AG04450 (cell line): Measurements from ENCODE around the gene NECTIN1. TPM values are rescaled to one million over a fixed set of nuclear protein-coding genes. Genes with fewer than 3 reads are reported as not detected.

Experiments used
- CTCF ChIA-PET: fragments of 300-600, 350-600 bp; formaldehyde crosslinking; extraction: SDS; loops from one replicate; lab custom pipeline; 2022; ENCODE audit warnings: antibody characterized with exemption, inconsistent platforms; lab: Charles Lee
- POLR2A ChIA-PET: fragments of 350-600 bp; formaldehyde crosslinking; extraction: SDS; loops from one replicate; lab custom pipeline; 2021; ENCODE audit warnings: antibody characterized with exemption, inconsistent platforms; lab: Yijun Ruan, JAX
- DNase-seq: peaks from one replicate; pipeline ENCODE4 v3.0.0-alpha.2; 2011; ENCODE audit warnings: low read depth, low spot score
- H3K27ac ChIP-seq: one replicate; pipeline ENCODE4 v1.5.1; 2012; ENCODE audit warnings: low read depth, low read length, control low read depth
- H3K27me3 ChIP-seq: one replicate; pipeline ENCODE4 v1.6.0; 2012; ENCODE audit warnings: low read length; ENCODE audit not compliant: control insufficient read depth, insufficient read depth
- H3K4me3 ChIP-seq: 2 replicates; pipeline ENCODE4 v1.5.1; 2011; ENCODE audit warnings: mild to moderate bottlenecking, low read depth, low read length, control low read depth
- H3K9me3 ChIP-seq: 2 replicates; pipeline ENCODE4 v1.5.1; 2012; ENCODE audit warnings: low read length; ENCODE audit not compliant: control insufficient read depth, insufficient read depth
- CTCF ChIP-seq: IDR thresholded peaks from 2 replicates; pipeline ENCODE4 v1.5.1; 2011; ENCODE audit warnings: low read depth, low read length, control low read depth, inconsistent platforms
- polyA plus RNA-seq: library from polyadenylated mRNA; depleted of rRNA; stranded (reverse); fragments of >200 nt; gene quantifications from 2 replicates; pipeline ENCODE4 v1.2.3, GENCODE V29; 2011

Gene NECTIN1
- polyA plus RNA-seq, 1 experiment = 2.8 TPM

- Histone ChIP-seq H3K9me3 (no peaks in the 10 kb centered on the region), H3K27me3 (no peaks in the 10 kb centered on the region), H3K4me3 (no peak overlapping the region), H3K27ac (no peak overlapping the region)
- TF ChIP-seq CTCF = no peak
- ChIA-PET POLR2A (no interaction called here), CTCF (interaction anchor here (1.1 to 1.3 kb wide), 2 partner anchors 36 to 610 kb away, joined by 3 read pairs; partner anchors contain the start of gene NECTIN1)
- no peak for DNase-seq
Measured at GRCh38 chr11:119692540-119692820, 36.5 kb downstream of the NECTIN1 start.

- ChIA-PET CTCF (interaction anchor here (1.1 kb wide), 1 partner anchor 37 kb away, joined by 3 read pairs; the partner anchor contains the start of gene NECTIN1), POLR2A (no interaction called here)
- Histone ChIP-seq H3K4me3 (no peak overlapping the region), H3K9me3 (no peaks in the 10 kb centered on the region), H3K27me3 (no peaks in the 10 kb centered on the region), H3K27ac (no peak overlapping the region)
- no peak for TF ChIP-seq CTCF
- no peak for DNase-seq
Measured at GRCh38 chr11:119691701-119692539, 37.1 kb downstream of the NECTIN1 start.

GRCh38 chr11:119691020-119691666, 37.9 kb downstream of the NECTIN1 start:
- TF ChIP-seq CTCF = peak; percentile 15; the same call in 1 of the 2 replicates
- no peak for DNase-seq
- H3K27me3 ChIP-seq = no peaks in the 10 kb centered on the region
- CTCF ChIA-PET = interaction anchor here (4.2 kb wide), 1 partner anchor 38 kb away, joined by 14 read pairs; the partner anchor contains the start of gene NECTIN1
- no peaks in the 10 kb centered on the region for H3K9me3 ChIP-seq
- no peak overlapping the region for H3K27ac ChIP-seq
- H3K4me3 ChIP-seq = no peak overlapping the region
- POLR2A ChIA-PET = no interaction called here

- DNase-seq = no peak
- POLR2A ChIA-PET = no interaction called here
- H3K9me3 ChIP-seq = no peaks in the 10 kb centered on the region; the same call in 1 of the 2 replicates
- H3K4me3 ChIP-seq = no peak overlapping the region
- H3K27me3 ChIP-seq = no peaks in the 10 kb centered on the region
- no peak for TF ChIP-seq CTCF
- no peak overlapping the region for H3K27ac ChIP-seq
- CTCF ChIA-PET = interaction anchor here (0.7 to 4.2 kb wide), 2 partner anchors 40 to 419 kb away, joined by 3 to 14 read pairs; partner anchors contain the start of gene NECTIN1
Measured at GRCh38 chr11:119689302-119689701, 39.7 kb downstream of the NECTIN1 start.

- DNase-seq = no peak
- Histone ChIP-seq H3K27ac (no peak overlapping the region), H3K27me3 (no peaks in the 10 kb centered on the region), H3K9me3 (no peaks in the 10 kb centered on the region; the same call in 1 of the 2 replicates), H3K4me3 (no peak overlapping the region)
- TF ChIP-seq CTCF = no peak
- POLR2A ChIA-PET = no interaction called here
- CTCF ChIA-PET = interaction anchor here (1.5 to 4.2 kb wide), 2 partner anchors 41 to 420 kb away, joined by 4 to 14 read pairs; partner anchors contain the start of gene NECTIN1
Measured at GRCh38 chr11:119688356-119688755, 40.6 kb downstream of the NECTIN1 start.
